CD4-positive, alpha-beta T cell treated with Interleukin-6 for 4 hours (primary cell): ENCODE data around the gene RNASE11.
"Not testable (repeated sequence)": the region's sequence is repeated elsewhere in the genome, so short reads cannot be mapped to it uniquely, and the experiment has no call there.

ENCODE experiments used
- DNase-seq: peaks from one replicate; pipeline ENCODE4 v3.0.0-alpha.2; 2020; ENCODE audit warnings: mixed read lengths

RNASE11 gene

DNA sequence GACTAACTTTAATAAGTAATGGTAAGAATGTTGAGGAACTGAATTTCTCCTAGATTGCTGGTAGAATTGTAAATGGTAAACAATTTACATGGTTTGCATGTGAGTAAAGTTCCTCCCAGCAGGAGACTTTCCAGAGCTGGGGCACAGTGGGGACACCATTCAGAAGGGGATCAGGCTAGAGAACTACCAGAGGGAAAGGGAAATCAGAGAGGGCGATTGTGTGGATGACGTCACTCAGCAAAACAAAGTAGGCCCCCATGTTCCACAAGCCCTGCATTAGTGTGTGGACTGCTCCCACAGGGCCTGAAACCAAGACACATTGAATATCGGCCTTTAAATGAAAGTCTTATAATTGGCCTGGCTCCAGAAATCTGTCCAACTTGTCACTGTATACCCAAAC is 9.5 kb downstream of the RNASE11 start:
- DNase-seq = no peak

DNA sequence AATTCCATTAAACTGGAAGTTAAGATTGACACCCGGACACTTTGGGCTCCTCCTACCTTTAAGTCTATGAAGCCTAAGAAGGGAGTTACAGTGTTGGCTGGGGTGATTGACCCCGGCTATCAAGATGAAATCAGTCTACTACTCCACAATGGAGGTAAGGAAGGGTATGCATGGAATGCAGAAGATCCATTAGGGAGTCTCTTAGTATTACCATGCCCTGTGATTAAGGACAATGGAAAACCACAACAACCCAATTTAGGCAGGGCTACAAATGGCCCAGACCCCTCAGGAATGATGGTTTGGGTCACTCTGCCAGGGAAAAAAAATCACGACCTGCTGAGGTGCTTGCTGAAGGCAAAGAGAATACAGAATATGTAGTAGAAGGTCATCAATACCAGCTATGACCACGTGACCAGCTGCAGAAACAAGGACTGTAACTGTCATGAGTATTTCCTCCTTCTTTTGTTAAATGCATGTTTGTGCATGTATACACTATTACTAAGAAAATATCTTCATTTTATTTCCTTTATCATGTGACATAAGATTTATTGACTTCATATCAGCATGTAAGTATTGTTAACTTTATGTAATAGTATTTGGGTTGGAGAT is 15.3 kb downstream of the RNASE11 start:
- DNase-seq = not testable (repeated sequence)

GRCh38 chr14:20570720-20571119 is 17.1 kb downstream of the RNASE11 start:
- not testable (repeated sequence) for DNase-seq

DNA sequence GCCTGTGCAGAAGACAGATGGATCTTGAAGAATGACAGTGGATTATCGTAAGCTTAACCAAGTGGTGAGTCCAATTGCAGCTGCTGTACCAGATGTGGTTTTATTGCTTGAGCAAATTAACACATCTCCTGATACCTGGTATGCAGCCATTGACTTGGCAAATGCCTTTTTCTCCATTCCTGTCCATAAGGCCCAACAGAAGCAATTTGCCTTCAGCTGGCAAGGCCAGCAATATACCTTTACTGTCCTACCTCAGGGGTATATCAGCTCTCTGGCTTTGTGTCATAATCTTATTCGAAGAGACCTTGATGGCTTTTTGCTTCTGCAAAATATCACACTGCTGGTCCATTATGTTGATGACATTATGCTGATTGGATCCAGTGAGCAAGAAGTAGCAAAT is 17.9 kb downstream of the RNASE11 start:
- DNase-seq = not testable (repeated sequence)

DNA sequence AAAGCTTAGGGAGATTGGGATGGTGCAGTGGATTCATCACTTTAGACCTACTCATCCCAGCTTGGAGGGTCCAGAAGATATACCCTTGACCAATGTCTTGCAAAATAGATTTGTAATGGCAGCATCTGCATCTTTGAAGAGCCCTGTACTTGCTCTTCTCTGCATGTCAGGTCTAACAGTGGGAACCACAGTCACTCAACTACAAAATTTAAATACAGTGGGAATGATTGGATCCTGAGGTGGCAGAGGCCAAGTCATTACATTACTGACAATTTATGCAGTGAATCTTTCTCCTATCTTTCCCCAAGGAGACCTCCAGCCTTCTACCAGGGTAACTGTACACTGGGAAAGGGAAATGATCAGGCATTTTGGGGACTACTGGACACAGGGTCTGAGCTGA is 18.7 kb downstream of the RNASE11 start:
- no peak for DNase-seq

DNA sequence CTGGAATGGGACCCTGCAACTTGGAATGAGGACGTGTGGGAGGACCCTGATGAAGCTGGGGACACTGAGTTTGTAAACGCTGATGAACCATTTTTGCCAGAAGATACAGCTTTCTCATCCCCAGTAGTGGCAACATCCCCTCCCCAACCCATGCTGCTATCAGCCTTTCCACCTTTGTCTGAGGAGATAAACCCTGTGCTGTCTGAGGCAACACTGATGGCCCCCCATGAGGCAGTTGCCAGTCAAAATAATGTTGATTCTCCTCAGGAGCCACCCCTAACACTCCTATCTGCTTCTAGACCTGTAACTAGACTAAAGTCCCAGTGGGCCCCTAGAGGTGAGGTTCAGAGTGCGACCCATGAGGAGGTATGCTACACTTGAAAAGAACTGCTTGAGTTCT is 19.4 kb downstream of the RNASE11 start:
- no peak for DNase-seq

- DNase-seq = not testable (repeated sequence)
Measured at GRCh38 chr14:20567199-20567598, 20.6 kb downstream of the RNASE11 start.

- DNase-seq = no peak
Measured at GRCh38 chr14:20564501-20564997, 23.3 kb downstream of the RNASE11 start.

DNA sequence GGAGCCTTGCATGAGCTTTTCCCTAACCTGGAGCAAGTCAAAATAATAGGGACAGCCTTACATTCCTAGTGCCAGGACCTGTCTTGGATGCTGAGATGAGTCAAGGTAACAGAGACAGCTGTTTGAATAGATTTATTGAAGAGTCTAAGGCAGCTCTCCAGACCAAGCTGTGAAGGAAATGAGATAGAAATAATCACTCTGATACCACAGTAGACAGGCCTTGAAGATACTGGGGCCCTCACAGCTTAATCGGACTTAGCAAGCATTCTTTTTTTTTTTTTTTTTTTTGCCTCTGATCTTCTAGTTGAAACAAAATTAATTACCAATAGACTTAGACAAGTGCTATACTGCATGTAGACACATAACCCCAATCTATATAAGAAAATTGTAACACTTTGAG is 23.8 kb downstream of the RNASE11 start:
- no peak for DNase-seq

DNA sequence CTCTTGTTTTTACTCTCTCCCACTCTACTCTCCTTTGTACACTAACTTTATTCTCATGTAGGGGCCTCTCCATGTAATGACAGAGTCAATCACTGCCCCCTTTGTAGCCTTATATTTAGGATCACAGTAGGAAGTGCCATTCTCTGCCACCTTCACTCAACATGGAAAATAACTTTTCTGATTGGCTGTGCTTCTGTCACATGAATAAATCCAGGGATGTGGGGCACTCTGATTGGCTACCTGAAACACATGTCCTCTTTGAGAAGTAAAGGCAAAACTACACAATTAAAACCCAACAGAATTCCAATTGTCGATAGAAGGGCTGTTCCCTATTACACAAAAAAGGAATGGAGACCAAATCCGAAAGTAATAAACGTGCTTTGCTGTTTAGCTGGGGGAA is 26.8 kb downstream of the RNASE11 start, which contains the start of gene RNASE9:
Gene RNASE9 (minus strand): TSS at position 87 of the 400 bp plus-strand sequence.
- no peak for DNase-seq

DNA sequence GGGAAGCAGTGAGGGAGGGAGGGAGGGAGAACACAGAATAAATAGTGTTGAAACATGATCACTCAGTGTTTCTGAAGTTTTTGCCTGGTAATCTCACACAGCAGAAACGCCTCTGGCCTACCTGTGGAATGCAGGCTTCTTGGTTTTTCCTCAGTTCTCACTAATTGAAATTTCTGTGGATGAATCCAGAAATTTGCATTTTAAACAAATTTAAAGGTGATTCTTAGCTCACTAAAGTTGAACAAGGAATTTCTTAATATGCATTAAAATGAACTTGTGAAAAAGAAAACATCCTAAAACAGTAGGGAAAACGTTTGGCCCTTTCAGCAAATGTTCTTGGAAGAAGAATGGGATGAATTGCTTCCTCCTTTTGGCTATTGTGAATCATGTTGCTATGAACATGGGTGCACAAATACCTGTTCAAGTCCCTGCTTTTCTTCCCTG is 28.3 kb downstream of the RNASE11 start:
- DNase-seq = no peak

- DNase-seq = no peak
Measured at GRCh38 chr14:20557212-20557542, 30.6 kb downstream of the RNASE11 start.

DNA sequence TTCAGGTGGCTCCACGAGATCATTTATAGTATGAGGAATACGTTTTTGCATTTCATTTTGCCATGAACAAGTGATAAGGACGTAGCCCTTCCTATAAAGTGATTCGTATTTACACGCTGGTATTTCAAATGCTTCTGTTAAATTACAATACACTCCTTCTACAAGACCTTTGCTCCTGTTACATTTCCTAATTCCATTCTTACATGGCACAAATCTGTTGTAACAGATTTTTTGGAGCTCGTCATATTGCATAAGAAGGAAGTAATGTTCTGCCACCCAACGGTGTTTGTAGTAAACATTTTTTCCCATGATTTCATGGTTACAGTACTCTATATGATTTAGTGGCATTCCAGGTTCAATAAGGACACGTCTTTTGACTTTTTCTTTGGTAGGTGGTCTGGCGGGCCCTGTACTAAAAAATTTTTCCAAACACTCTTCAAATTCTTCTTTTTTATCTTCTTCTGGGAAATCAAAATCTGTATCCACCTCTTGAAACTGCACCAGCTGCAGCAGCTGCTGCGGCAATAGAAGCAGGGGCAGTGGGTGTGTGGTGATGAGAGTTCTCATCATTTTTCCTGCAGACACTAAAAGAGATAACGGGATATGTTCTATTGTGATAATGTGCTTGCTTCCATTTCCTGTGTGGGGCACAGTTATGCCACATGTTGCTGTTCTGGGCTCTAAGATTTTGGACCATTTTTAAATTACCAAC is 31.1 kb downstream of the RNASE11 start:
- DNase-seq = no peak

DNA sequence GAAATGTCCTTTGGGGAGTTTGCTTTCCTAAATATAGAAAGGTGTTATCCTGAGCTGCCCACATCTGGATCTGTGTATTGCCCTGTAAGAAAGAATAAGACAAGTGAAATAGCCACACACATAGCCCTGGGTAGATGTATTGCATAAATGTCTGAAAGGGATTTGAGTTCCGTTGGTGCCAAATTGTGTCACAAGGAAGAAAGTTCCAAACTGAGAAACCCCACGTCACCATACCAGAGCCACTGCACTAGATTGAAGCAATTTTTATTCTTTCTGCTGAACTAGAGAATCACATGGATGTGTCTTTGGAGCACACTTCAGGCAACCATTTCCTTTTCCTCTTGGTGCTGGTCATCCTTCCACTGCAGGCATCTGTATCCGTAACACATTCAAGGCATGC is 32.0 kb downstream of the RNASE11 start:
- DNase-seq = no peak

GRCh38 chr14:20553024-20553423 is 34.8 kb downstream of the RNASE11 start:
- no peak for DNase-seq

GRCh38 chr14:20551606-20552005 is 36.2 kb downstream of the RNASE11 start:
- no peak for DNase-seq

- no peak for DNase-seq
Measured at GRCh38 chr14:20550926-20551325, 36.9 kb downstream of the RNASE11 start.

DNA sequence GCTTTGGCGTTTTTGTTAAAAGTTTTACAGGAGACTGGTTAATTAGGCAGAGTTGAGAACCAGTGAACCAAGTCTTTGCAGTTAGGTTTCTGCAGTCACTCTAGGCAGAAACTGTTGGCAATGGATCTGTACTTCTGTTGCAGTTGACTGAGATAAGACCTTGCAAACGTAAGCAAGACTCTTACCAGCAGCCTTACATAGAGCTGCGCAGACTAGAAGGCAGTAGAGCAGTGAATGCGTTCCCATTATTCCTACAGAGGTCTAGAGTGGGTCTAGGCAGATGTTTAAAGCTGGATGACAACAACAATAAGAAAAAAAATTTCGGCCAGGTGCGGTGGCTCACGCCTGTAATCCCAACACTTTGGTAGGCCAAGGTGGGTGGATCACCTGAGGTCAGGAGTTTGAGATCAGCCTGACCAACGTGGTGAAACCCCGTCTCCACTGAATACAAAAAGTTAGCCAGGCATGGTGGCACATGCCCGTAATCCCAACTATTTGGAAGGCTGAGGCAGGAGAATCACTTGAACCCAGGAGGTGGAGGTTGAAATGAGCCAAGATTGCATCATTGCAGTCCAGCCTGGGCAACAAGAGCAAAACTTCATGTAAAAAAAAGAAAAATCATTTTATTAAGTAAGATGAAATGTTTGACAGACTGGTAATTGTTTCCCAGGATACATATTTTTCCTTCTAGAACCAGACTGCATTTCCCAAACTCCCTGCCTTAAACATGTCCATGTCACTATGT is 39.2 kb downstream of the RNASE11 start:
- no peak for DNase-seq

- DNase-seq = no peak
Measured at GRCh38 chr14:20546877-20547276, 40.9 kb downstream of the RNASE11 start.

- no peak for DNase-seq
Measured at GRCh38 chr14:20539906-20540305, 47.9 kb downstream of the RNASE11 start.
